BLaER1 treated with 17β-estradiol and CSF1 and Interleukin-3, amounts not matched to agents 10 nM and 100 nM (cell line): Measurements from ENCODE around the gene NUSAP1.

Experiments
- H3K27ac ChIP-seq, 11 experiments: shearing (Covaris generic); formaldehyde crosslinking; 2 replicates each; pipeline ENCODE4 v1.8.1; 2022
- H3K27me3 ChIP-seq, 11 experiments: shearing (Covaris generic); formaldehyde crosslinking; 2 replicates each; pipeline ENCODE4 v1.8.1; 2022
- H3K36me3 ChIP-seq, 11 experiments: shearing (Covaris generic); formaldehyde crosslinking; 2 replicates each; pipeline ENCODE4 v1.8.1; 2022
- H3K4me1 ChIP-seq, 10 experiments: shearing (Covaris generic); formaldehyde crosslinking; 2 replicates each; pipeline ENCODE4 v1.8.1; 2022
- H3K4me2 ChIP-seq, 11 experiments: shearing (Covaris generic); formaldehyde crosslinking; 2 replicates each; pipeline ENCODE4 v1.8.1; 2022
- H3K4me3 ChIP-seq, 10 experiments: shearing (Covaris generic); formaldehyde crosslinking; 2 replicates each; pipeline ENCODE4 v1.8.1; 2022
- H3K9ac ChIP-seq, 11 experiments: shearing (Covaris generic); formaldehyde crosslinking; 2 replicates each; pipeline ENCODE4 v1.8.1; 2022
- H3K9me3 ChIP-seq, 11 experiments: shearing (Covaris generic); formaldehyde crosslinking; replicated peaks in 1 of 11; 2 replicates each; pipeline ENCODE4 v1.8.1; 2022
- H4K20me1 ChIP-seq, 11 experiments: shearing (Covaris generic); formaldehyde crosslinking; 2 replicates each; pipeline ENCODE4 v1.8.1; 2022
- Cebpa-rat ChIP-seq, 11 experiments: shearing (Covaris generic); IDR thresholded peaks; 2 replicates each; pipeline ENCODE4 v1.8.1; 2022

The NUSAP1 gene

DNA sequence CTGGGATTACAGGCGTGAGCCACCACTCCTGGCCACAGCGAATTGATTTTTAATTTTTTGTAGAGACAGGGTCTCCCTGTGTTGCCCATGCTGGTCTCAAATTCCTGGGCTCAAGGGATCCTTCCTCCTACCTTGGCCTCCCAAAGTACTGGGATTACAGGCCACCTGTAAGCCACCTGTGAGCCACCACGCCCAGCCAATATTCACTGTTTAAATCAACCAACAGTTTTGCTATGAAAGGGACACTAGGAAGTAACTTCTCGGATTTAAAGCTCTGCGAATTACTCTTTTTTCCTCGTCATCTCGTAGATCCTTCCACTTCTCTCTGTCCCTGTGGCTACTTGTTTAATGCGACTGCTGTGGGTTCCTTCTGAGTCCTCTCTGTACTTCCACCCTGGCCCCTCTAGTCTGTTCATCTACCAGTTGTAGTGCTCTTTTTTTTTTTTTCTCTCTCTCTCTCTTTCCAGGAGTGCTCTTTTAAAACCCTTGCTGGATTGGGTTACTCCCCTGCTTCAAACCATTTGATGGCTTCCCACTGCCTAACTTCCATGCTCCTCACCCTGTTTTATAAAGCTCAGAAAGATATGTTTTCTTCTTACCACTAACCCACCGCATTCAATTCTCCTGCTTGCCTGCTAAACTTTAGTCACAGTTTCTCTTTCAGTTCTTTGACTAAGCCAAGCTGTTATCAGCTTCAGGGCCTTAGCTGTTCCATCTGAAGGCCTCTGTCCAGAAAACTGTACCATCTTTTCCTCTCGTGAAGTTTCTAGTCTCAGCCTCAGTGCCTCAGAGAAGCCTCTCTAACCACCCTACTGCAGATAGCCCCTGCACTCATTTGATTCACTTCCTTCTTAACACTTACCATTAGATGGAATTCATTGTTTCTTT lies 96.6 kb downstream of the NUSAP1 start:
- Histone ChIP-seq H3K4me3 (0 out of 20 replicates have a peak overlapping the region, but pooled peaks of 1 of the 10 experiments have one; percentile 2), H3K36me3 (peaks cover 11 to 56% (median 43%) of the 10 kb centered on the region in 11 experiments), H3K4me1 (peaks cover 14 to 29% (median 22%) of the 10 kb centered on the region in 10 experiments), H3K9me3 (no peaks in the 10 kb centered on the region; a peak in 2 of 22 replicates), H3K27me3 (no peaks in the 10 kb centered on the region), H4K20me1 (peaks cover 64 to 97% (median 86%) of the 10 kb centered on the region in 11 experiments; a peak in 20 of 22 replicates), H3K27ac (peak overlapping the region in 10 of 11 experiments; percentile 8 to 52 (median 42); a peak in 17 of 22 replicates), H3K9ac (peak overlapping the region; percentile 2 to 63 (median 22); a peak in 8 of 22 replicates), H3K4me2 (peak overlapping the region; percentile 5 to 73 (median 29); a peak in 19 of 22 replicates)
- no peak for TF ChIP-seq Cebpa-rat (IDR thresholded peaks at IDR 0.05)
